ENCODE data around the gene ADORA1.

The ADORA1 gene

DNA sequence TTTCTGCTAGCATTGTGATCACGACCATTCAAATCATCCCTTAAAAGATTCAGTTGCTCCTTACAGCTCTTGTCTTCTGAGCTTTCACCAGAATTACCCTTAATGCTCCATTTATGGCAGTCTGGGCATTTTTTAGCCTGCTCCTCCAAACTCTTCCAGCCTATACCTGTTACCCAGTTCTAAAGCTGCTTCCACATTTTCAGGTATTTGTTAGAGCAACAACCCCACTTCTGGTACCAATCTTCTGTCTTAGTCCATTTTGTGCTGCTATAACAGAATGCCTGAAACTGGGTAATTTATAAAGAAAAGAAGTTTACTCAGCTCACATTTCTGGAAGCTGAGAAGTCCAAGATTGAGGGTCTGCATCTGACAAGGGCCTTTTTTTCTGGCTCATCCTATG is 30.9 kb downstream of the ADORA1 start:
- no peaks in the 10 kb centered on the region for H3K9me3 ChIP-seq
- H3K27me3 ChIP-seq: no peaks in the 10 kb centered on the region
- peaks cover 27% of the 10 kb centered on the region for H3K4me1 ChIP-seq
- no peak for TF ChIP-seq CTCF (IDR thresholded peaks at IDR 0.05; ENCODE audit: low read depth, low read length)
- H3K4me3 ChIP-seq (ENCODE audit: low read depth, low read length): no peak overlapping the region
- no peak for DNase-seq
- no peaks in the 10 kb centered on the region for H3K36me3 ChIP-seq

DNA sequence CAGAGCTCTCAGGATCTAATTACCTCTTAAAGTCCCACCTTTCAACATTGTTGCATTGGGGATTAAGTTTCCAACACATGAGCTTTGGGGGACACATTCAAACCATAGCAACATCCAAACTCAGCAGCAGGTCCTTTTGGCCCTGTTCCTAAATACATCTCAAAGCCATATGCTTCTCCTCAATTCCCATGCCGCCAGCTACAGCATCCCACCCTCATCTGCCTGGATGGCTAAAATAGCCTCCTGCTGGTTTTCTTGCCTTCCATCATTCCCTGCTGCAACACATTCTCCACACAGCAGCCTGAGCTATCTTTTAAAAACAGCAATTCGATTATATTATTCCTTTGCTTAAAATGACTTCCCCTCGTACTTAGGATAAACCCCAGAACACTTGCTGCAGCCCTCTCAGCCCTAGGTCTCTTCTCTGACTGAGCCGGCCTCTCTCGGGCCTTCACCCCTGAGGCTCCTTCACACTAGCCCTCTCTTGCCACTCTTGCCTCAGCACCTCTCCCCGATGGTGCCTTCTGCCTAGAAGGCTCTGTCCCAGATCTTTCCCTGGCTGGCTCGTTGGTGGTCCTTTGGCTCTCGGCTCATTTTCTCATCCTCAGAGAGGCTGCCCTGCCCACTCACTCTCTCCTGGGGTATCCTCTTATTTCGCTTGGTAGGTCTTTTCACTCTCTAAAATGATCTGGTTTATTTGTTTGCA is 31.6 kb downstream of the ADORA1 start:
- Histone ChIP-seq H3K4me1 (peaks cover 20% of the 10 kb centered on the region), H3K4me3 (ENCODE audit: low read depth, low read length) (no peak overlapping the region), H3K36me3 (no peaks in the 10 kb centered on the region), H3K27me3 (no peaks in the 10 kb centered on the region), H3K9me3 (no peaks in the 10 kb centered on the region)
- no peak for DNase-seq
- TF ChIP-seq CTCF (IDR thresholded peaks at IDR 0.05; ENCODE audit: low read depth, low read length): no peak

DNA sequence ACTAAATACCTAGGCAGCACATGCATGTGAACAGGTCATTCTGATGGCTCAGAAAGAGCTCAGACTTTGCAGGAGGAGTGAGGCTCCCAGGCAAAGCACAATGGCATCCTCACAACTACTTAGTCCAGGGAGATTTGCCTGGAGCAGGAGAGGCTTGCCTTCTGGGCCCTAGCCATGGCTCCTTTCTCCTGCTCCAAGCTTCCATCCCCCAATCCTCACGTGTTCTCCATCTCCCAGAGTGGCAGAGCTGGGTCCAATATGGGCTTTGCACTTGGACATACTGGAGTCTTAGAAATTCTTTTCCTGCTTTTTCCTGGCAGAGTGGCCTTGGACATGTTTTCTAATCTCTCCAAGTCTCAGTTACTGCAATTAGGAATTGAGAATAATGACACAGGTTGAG is 32.3 kb downstream of the ADORA1 start:
- TF ChIP-seq CTCF (IDR thresholded peaks at IDR 0.05; ENCODE audit: low read depth, low read length): no peak
- H3K4me1 ChIP-seq: peaks cover 14% of the 10 kb centered on the region
- H3K4me3 ChIP-seq (ENCODE audit: low read depth, low read length): no peak overlapping the region
- no peak for DNase-seq
- no peaks in the 10 kb centered on the region for H3K27me3 ChIP-seq
- H3K9me3 ChIP-seq: no peaks in the 10 kb centered on the region
- H3K36me3 ChIP-seq: no peaks in the 10 kb centered on the region

DNA sequence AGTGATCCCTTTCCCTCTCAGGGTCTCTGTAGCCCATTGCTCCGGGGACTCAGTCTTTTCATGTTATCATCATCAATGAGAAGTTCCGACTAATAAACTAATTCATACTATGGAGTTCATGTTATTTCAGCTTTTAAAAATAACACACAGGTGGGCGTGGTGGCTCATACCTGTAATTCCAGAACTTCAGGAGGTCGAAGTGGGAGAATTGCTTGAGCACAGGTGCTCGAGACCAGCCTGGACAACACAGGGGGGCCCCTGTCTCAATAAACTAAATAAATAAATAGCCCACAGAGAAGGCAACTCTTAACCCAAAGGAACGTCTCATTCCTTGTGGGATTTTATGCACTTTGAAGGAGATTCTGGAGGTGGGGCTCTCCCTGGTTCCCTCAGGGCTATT is 33.6 kb downstream of the ADORA1 start:
- Histone ChIP-seq H3K27me3 (no peaks in the 10 kb centered on the region), H3K4me3 (ENCODE audit: low read depth, low read length) (no peak overlapping the region), H3K36me3 (no peaks in the 10 kb centered on the region), H3K4me1 (peaks cover 3% of the 10 kb centered on the region), H3K9me3 (no peaks in the 10 kb centered on the region)
- DNase-seq: no peak
- no peak for TF ChIP-seq CTCF (IDR thresholded peaks at IDR 0.05; ENCODE audit: low read depth, low read length)

GRCh38 chr1:203161703-203162102 is 34.2 kb downstream of the ADORA1 start:
- Histone ChIP-seq H3K9me3 (no peaks in the 10 kb centered on the region), H3K4me1 (no peaks in the 10 kb centered on the region; the same call in 1 of the 2 replicates), H3K4me3 (ENCODE audit: low read depth, low read length) (no peak overlapping the region), H3K27me3 (no peaks in the 10 kb centered on the region), H3K36me3 (no peaks in the 10 kb centered on the region)
- TF ChIP-seq CTCF (IDR thresholded peaks at IDR 0.05; ENCODE audit: low read depth, low read length): no peak
- DNase-seq: no peak

DNA sequence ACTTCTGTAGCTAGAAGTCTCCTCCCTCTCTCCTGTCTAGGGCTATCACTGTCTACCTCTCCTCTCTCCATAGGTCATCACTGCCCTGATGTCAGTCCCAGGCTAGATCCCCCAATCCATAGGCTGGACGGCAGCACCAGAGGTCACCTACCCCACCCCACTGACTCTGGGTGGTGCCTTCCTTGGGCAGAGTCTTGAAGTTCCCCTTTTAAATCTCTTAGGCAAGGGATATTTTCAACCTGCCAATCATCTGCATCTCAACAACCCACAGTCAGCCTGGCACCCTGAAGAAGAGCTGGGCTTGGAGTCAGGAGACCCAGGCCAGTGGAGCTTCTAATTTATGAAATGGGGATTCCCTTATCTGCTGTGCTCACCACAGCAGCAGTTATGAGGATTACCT is 34.9 kb downstream of the ADORA1 start:
- no peak overlapping the region for H3K4me3 ChIP-seq (ENCODE audit: low read depth, low read length)
- H3K9me3 ChIP-seq: no peaks in the 10 kb centered on the region
- TF ChIP-seq CTCF (IDR thresholded peaks at IDR 0.05; ENCODE audit: low read depth, low read length): no peak
- H3K36me3 ChIP-seq: no peaks in the 10 kb centered on the region
- H3K27me3 ChIP-seq: no peaks in the 10 kb centered on the region
- no peak for DNase-seq
- H3K4me1 ChIP-seq: no peaks in the 10 kb centered on the region

All from BE2C (cell line).